ENCODE data around the gene PTGR3.

The PTGR3 gene

DNA sequence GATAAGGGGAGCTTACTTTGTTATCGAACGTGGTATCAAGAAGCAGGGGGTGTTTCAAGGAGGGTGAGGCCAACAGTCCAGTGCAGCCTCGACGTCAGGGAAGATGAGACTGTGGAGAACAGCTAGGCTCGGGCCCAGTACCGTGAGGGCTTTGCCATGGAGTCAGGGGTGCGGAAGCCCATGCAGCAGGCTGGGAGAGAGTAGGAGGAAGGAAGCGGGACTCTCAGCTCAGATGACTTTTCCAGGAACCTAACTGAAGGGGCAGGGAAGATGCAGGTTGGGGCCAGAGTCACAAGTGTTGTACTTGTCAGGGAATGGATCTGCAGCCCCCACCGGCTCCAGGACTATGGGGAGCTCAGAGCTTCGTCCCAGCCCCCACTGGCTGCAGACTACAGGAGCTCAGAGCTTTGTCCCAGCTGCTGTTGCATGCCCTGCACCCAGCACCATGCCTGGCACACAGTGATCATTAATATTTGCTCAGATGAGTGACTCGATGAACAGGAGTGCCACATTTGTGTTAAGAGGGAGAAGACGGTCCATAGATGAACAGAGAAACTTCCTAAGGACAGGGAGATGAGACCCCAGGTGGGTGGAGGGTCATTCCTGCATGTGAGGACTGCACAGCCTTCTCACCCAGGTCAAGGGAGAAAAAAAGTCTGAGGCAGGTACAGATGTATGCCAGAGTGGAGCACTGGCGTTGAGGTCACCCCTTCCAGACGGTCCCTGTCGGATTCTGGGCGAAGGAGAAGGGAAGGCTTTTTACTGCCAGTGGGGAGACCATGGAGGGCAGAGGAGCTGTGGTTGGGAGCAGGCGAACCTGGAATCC lies 36.4 kb downstream of the PTGR3 start:
- TF ChIP-seq EGR1 (IDR thresholded peaks at IDR 0.05) (no peak), FOXM1 (IDR thresholded peaks at IDR 0.05; ENCODE audit: borderline replicate concordance, low read depth) (no peak), TAF1 (IDR thresholded peaks at IDR 0.05; ENCODE audit: low read depth) (no peak), ZBTB7A (IDR thresholded peaks at IDR 0.05; ENCODE audit: low read depth) (no peak), CREB1 (IDR thresholded peaks at IDR 0.05; ENCODE audit: low read depth) (no peak), EP300 (IDR thresholded peaks at IDR 0.05; ENCODE audit: borderline replicate concordance) (no peak)
- TF ChIP-seq, protein P1, sequence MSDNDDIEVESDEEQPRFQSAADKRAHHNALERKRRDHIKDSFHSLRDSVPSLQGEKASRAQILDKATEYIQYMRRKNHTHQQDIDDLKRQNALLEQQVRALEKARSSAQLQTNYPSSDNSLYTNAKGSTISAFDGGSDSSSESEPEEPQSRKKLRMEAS (IDR thresholded peaks at IDR 0.05), result no peak

DNA sequence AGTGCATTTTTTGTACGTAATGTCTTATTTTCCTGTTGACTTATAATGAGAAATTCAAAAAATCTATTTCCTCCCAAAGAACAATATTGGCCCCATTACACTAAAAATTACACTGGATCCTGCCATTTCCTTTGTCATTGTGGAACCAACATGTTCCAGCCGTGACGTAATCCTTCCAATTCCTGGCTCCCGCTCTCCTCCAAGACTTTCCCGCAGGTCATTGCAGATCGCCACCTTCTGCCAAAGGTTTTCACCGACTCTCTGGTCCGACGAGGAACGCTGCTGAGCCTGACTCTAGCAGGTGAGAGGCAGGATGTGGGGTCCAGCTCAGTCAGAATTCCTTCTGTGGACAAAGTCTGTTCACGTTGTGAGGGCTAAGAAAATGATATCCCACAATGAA lies 38.0 kb downstream of the PTGR3 start:
- TF ChIP-seq CEBPB (IDR thresholded peaks at IDR 0.05) (no peak), CREB1 (IDR thresholded peaks at IDR 0.05; ENCODE audit: low read depth) (no peak), EP300 (IDR thresholded peaks at IDR 0.05; ENCODE audit: borderline replicate concordance) (no peak), ZBTB7A (IDR thresholded peaks at IDR 0.05; ENCODE audit: low read depth) (no peak), TEAD4 (IDR thresholded peaks at IDR 0.05) (no peak), EGR1 (IDR thresholded peaks at IDR 0.05) (no peak), RAD21 (IDR thresholded peaks at IDR 0.05; ENCODE audit: low read depth) (no peak), TAF1 (IDR thresholded peaks at IDR 0.05; ENCODE audit: low read depth) (no peak), TCF12 (IDR thresholded peaks at IDR 0.05; ENCODE audit: low read depth) (no peak), NFIC (IDR thresholded peaks at IDR 0.05) (no peak), FOXM1 (IDR thresholded peaks at IDR 0.05; ENCODE audit: borderline replicate concordance, low read depth) (no peak), YY1 (IDR thresholded peaks at IDR 0.05; ENCODE audit: low read depth) (no peak)
- TF ChIP-seq, protein P2, sequence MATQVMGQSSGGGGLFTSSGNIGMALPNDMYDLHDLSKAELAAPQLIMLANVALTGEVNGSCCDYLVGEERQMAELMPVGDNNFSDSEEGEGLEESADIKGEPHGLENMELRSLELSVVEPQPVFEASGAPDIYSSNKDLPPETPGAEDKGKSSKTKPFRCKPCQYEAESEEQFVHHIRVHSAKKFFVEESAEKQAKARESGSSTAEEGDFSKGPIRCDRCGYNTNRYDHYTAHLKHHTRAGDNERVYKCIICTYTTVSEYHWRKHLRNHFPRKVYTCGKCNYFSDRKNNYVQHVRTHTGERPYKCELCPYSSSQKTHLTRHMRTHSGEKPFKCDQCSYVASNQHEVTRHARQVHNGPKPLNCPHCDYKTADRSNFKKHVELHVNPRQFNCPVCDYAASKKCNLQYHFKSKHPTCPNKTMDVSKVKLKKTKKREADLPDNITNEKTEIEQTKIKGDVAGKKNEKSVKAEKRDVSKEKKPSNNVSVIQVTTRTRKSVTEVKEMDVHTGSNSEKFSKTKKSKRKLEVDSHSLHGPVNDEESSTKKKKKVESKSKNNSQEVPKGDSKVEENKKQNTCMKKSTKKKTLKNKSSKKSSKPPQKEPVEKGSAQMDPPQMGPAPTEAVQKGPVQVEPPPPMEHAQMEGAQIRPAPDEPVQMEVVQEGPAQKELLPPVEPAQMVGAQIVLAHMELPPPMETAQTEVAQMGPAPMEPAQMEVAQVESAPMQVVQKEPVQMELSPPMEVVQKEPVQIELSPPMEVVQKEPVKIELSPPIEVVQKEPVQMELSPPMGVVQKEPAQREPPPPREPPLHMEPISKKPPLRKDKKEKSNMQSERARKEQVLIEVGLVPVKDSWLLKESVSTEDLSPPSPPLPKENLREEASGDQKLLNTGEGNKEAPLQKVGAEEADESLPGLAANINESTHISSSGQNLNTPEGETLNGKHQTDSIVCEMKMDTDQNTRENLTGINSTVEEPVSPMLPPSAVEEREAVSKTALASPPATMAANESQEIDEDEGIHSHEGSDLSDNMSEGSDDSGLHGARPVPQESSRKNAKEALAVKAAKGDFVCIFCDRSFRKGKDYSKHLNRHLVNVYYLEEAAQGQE (IDR thresholded peaks at IDR 0.05; ENCODE audit: low read depth), result no peak
- TF ChIP-seq, protein P1 (IDR thresholded peaks at IDR 0.05), result no peak
- TF ChIP-seq, protein P3, sequence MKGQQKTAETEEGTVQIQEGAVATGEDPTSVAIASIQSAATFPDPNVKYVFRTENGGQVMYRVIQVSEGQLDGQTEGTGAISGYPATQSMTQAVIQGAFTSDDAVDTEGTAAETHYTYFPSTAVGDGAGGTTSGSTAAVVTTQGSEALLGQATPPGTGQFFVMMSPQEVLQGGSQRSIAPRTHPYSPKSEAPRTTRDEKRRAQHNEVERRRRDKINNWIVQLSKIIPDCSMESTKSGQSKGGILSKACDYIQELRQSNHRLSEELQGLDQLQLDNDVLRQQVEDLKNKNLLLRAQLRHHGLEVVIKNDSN (IDR thresholded peaks at IDR 0.05), result no peak

DNA sequence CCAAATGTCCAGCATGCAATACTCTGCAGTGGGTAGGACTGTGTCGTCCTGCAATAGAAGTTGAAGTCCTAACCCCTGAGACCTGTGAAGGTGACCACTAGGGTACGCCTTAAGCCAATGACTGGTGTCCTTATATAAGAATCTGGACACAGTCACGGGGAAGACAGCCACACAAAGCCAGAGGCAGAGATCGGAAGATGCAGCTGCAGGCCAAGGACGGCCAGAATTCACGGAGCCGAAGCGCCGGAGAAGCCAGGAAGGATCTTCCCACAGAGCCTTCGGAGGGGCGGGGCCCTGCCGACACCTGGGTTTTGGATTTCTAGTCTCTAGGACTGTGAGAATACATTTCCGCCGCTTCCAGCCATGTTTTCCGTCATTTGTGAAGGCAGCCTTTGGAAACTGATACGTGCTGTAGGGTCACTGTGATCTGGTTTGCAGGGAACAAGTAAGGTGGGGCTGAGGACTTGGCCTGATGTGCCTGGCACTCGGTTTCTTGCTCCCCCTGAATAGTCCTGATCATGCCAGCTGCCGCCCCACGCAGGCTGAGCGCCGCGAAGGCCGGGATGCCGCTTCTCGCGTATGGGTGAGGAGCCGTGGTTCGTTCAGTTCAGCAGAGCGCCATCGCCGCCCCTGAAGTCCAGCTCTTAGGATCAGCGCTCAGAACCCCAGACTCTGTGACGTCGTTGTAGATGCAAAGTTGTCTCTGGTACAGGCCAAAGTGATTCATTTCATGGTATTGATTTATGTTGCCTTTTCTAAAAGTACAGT lies 38.7 kb downstream of the PTGR3 start:
- TF ChIP-seq TAF1 (IDR thresholded peaks at IDR 0.05; ENCODE audit: low read depth) (no peak), RAD21 (IDR thresholded peaks at IDR 0.05; ENCODE audit: low read depth) (peak; percentile 36; the same call in 1 of the 2 replicates)

DNA sequence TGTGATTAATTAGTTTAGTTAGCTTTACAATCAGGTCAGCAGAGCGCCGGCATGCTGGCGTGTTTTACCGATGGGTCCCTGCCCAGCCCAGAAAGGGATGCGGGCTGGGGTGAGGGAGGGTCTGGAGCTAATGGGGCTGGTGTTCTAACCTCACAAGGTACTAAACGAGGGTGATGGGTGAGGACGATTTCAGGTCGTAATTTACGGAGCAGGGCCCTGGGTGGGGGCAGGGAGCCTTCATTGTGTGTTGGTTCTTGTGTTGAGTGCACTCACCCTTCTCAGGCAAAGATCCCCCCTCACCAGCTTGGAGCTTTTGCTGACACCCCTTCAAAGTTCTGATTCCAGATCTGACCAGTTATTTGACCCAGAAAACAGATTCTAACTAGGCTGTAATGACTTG lies 39.5 kb downstream of the PTGR3 start:
- TF ChIP-seq YY1 (IDR thresholded peaks at IDR 0.05; ENCODE audit: low read depth) (no peak), FOXM1 (IDR thresholded peaks at IDR 0.05; ENCODE audit: borderline replicate concordance, low read depth) (no peak), TAF1 (IDR thresholded peaks at IDR 0.05; ENCODE audit: low read depth) (no peak), CEBPB (IDR thresholded peaks at IDR 0.05) (no peak)
- TF ChIP-seq, protein P3 (IDR thresholded peaks at IDR 0.05), result no peak

DNA sequence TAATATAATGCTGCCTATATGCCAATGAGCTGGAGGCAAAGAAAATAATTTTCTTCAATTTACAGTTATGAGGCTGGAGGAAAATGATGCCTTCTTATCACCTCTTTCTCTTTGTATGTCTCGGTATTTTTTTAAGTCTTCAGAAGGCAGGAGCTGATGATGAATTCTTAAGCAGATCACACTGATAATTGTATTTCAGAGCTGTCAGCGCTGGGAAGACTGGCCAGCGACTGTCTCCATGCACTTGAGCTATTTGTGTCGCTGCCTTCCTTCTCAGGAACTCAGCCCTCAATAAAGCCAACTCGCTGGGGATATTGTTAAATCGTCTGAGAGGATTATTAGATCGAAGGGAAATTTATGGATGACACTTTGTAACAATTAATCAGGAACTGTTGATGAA lies 40.3 kb downstream of the PTGR3 start:
- TF ChIP-seq NFIC (IDR thresholded peaks at IDR 0.05), result no peak
- TF ChIP-seq TAF1 (IDR thresholded peaks at IDR 0.05; ENCODE audit: low read depth), result no peak
- TF ChIP-seq, protein P3 (IDR thresholded peaks at IDR 0.05), result no peak
- TF ChIP-seq EGR1 (IDR thresholded peaks at IDR 0.05), result no peak
- TF ChIP-seq TEAD4 (IDR thresholded peaks at IDR 0.05), result no peak
- no peak for TF ChIP-seq YY1 (IDR thresholded peaks at IDR 0.05; ENCODE audit: low read depth)
- no peak for TF ChIP-seq FOXM1 (IDR thresholded peaks at IDR 0.05; ENCODE audit: borderline replicate concordance, low read depth)
- TF ChIP-seq TCF12 (IDR thresholded peaks at IDR 0.05; ENCODE audit: low read depth), result no peak

DNA sequence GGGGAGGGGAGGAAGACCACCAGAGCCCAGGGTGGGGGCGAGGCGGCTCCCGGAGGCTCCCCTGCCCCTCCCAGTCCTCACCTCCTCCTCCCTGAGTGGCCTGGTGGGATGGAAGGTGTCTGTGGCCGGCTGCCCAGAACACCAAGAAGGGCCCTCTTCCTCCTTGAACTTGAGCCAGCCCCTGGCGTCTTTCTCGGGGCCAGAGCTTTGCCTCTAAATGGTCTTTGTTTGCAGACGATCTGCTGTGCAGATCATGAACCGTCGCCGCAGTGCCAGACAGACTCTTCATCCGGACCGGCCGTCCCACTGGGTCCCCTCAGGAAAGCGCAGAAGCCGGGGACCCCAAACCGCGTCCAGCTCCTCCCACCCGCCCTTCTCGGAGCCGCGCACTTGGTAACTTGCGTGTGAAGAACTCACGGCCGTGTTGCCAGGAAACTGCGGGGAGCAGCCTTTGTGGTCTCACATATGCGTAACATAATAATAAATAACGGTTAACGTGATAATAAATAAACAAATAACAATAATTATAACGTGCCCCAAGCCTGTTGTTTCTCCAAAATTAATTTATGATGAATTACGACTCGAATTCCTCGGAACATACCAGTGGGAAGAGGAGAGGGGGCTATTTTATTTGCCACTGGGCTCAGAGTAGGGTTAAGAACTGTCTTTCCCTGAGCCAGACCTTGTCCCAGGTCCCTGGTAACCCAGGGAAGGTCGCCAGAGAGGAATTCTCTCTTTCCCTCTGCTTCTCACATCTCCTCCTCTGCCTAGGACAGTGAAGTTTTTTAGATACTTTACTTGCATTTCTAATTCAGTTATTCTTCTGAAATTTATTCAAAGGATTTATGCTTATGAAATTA lies 41.0 kb downstream of the PTGR3 start:
- no peak for TF ChIP-seq EP300 (IDR thresholded peaks at IDR 0.05; ENCODE audit: borderline replicate concordance)
- peak; percentile 69 for TF ChIP-seq NFIC (IDR thresholded peaks at IDR 0.05)
- TF ChIP-seq, protein P3 (IDR thresholded peaks at IDR 0.05), result no peak
- TF ChIP-seq ZBTB7A (IDR thresholded peaks at IDR 0.05; ENCODE audit: low read depth), result peak; percentile 82
- TF ChIP-seq TCF12 (IDR thresholded peaks at IDR 0.05; ENCODE audit: low read depth), result 0 out of 2 replicates have a peak, but pooled peaks have one; percentile 8
- TF ChIP-seq, protein P2 (IDR thresholded peaks at IDR 0.05; ENCODE audit: low read depth), result no peak
- no peak for TF ChIP-seq YY1 (IDR thresholded peaks at IDR 0.05; ENCODE audit: low read depth)
- no peak for TF ChIP-seq TEAD4 (IDR thresholded peaks at IDR 0.05)
